Adrenal gland (tissue), 5 donors: ENCODE measurements around the gene TM6SF1.

ENCODE experiments used
- CTCF ChIP-seq, 6 experiments: fragments of 450-650 bp in 4 of 6; fragments of 200-600 bp in 2 of 6; sonication (generic) in 1 of 6; IDR thresholded peaks; 1 replicate in 5 of 6; 2 replicates in 1 of 6; pipeline versions ENCODE4 v1.5.1 to v1.8.0; 2016 to 2021; ENCODE audit warnings: antibody characterized with exemption in 6 of 6, mild to moderate bottlenecking in 2 of 6, moderate library complexity in 1 of 6
- POLR2A ChIP-seq, 2 donors: fragments of 450-650 bp; IDR thresholded peaks; one replicate each; pipeline ENCODE4 v1.6.1; 2017; ENCODE audit warnings: antibody characterized with exemption in 2 of 2, mild to moderate bottlenecking in 2 of 2, moderate library complexity in 1 of 2
- donor health status: DM: no; HTN: no; CAD: no.

GRCh38 chr15:83077491-83078230 lies 29.8 kb upstream of the TM6SF1 start:
- TF ChIP-seq CTCF (IDR thresholded peaks at IDR 0.05), result no peak
- no peak for TF ChIP-seq POLR2A (IDR thresholded peaks at IDR 0.05)
